RWPE2 (cell line): ENCODE measurements around the gene TMEM259.

Experiments used
- ATAC-seq: fragments of 200-7000 bp; cut with Tn5 transposase; 3 replicates; pipeline ENCODE4 v1.9.1; 2021; ENCODE audit warnings: low read depth
- DNase-seq: peaks from one replicate; pipeline ENCODE4 v3.0.0-alpha.2; 2020; ENCODE audit warnings: low spot score
- H3K27ac ChIP-seq: fragments of 450-650 bp; 2 replicates; pipeline ENCODE4 v1.5.1; 2017; ENCODE audit warnings: mild to moderate bottlenecking; ENCODE audit not compliant: poor library complexity, severe bottlenecking
- H3K27me3 ChIP-seq: fragments of 250-450 bp; sonication (Bioruptor Pico); 2 replicates; pipeline ENCODE4 v1.5.1; 2021; ENCODE audit warnings: mild to moderate bottlenecking, moderate library complexity; ENCODE audit not compliant: insufficient read depth, poor library complexity, severe bottlenecking
- H3K36me3 ChIP-seq: fragments of 250-450 bp; sonication (Bioruptor Pico); 2 replicates; pipeline ENCODE4 v1.5.1; 2020; ENCODE audit warnings: low read depth, mild to moderate bottlenecking, moderate library complexity
- H3K4me1 ChIP-seq: fragments of 250-450 bp; sonication (Bioruptor Pico); 2 replicates; pipeline ENCODE4 v1.5.1; 2021; ENCODE audit warnings: mild to moderate bottlenecking, moderate library complexity; ENCODE audit not compliant: insufficient read depth, poor library complexity, severe bottlenecking
- H3K4me3 ChIP-seq: fragments of 250-450 bp; sonication (Bioruptor Pico); 2 replicates; pipeline ENCODE4 v1.5.1; 2021; ENCODE audit warnings: mild to moderate bottlenecking, moderate library complexity; ENCODE audit not compliant: severe bottlenecking
- H3K9me3 ChIP-seq: fragments of 250-450 bp; sonication (Bioruptor Pico); 2 replicates; pipeline ENCODE4 v1.5.1; 2021; ENCODE audit warnings: mild to moderate bottlenecking, moderate library complexity; ENCODE audit not compliant: severe bottlenecking
- TF ChIP-seq, protein P1 (sequence below): fragments of 450-650 bp; IDR thresholded peaks from one replicate; pipeline ENCODE4 v1.5.1; 2017; ENCODE audit warnings: mild to moderate bottlenecking, moderate library complexity; ENCODE audit not compliant: poor library complexity, severe bottlenecking

Gene TMEM259

DNA sequence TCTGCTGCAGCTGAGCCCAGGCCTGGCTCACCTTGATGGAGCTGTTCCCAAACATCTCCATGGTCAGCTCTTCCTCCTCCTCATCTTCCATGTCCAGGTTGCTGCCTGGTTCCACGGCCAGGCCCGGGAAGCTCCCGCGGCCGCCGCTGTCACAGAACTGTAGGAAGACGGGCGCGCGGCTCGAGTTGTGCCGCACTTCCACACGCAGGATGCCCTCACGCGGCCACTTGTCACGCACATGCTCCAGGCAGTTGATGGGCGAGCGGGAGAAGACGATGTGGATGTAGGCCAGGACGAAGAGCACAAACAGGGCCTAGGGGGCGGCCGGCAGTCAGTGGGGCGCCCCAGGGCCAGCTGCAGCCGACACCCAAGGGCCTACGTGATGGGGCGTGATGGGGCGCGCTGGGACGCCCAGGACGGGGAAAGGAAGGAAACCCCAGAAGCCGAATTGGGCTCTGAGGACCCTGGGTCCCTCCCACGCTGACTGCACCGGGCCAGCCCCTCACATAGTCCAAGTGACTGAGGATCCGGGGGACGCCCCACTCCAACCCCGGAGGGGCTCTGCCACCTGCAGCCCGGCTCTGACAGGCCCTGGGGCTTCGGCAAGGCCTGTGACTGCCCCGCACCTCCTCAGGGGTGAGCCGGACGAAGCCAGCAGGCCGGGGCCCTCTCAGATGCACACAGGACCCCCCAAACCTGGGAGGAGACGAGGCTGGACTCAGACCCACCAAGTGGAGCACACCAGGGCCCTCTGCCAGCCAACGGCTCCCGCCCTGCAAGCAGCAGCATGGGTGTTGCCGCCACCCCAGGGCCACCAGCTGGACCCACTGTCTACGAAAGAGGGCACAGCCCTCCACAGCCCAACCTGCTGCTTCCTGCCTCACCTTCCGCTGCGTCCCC is 6.5 kb downstream of the TMEM259 start:
- H3K27me3 ChIP-seq: no peaks in the 10 kb centered on the region
- ATAC-seq (no peak), DNase-seq (no peak)
- H3K27ac ChIP-seq: no peak overlapping the region
- H3K4me3 ChIP-seq: no peak overlapping the region
- no peaks in the 10 kb centered on the region for H3K9me3 ChIP-seq
- peaks cover 29% of the 10 kb centered on the region for H3K36me3 ChIP-seq
- TF ChIP-seq, protein P1, sequence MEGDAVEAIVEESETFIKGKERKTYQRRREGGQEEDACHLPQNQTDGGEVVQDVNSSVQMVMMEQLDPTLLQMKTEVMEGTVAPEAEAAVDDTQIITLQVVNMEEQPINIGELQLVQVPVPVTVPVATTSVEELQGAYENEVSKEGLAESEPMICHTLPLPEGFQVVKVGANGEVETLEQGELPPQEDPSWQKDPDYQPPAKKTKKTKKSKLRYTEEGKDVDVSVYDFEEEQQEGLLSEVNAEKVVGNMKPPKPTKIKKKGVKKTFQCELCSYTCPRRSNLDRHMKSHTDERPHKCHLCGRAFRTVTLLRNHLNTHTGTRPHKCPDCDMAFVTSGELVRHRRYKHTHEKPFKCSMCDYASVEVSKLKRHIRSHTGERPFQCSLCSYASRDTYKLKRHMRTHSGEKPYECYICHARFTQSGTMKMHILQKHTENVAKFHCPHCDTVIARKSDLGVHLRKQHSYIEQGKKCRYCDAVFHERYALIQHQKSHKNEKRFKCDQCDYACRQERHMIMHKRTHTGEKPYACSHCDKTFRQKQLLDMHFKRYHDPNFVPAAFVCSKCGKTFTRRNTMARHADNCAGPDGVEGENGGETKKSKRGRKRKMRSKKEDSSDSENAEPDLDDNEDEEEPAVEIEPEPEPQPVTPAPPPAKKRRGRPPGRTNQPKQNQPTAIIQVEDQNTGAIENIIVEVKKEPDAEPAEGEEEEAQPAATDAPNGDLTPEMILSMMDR: no peak
- peaks cover 23% of the 10 kb centered on the region for H3K4me1 ChIP-seq

DNA sequence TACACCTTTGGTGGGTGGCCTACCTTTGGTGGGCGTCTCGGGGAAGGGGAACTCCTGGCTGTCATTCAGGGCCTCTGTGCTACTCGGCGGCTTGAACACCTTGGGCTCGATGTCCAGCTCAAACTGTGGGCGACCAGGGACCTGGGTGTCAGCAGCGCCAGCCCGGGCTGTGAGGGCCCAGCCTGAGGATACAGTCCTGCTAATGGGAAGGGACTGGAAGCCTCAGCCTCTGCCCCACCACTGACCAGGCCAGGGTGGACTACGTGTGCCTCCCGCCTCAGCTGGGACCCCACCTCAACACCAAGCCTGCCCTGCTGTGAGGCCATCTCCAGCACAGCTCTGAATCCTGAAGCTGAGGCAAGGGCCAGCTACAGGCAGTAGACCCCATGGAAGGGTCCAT is 7.7 kb downstream of the TMEM259 start:
- Histone ChIP-seq H3K4me1 (peaks cover 18% of the 10 kb centered on the region), H3K4me3 (no peak overlapping the region), H3K27me3 (no peaks in the 10 kb centered on the region), H3K36me3 (peaks cover 29% of the 10 kb centered on the region), H3K9me3 (no peaks in the 10 kb centered on the region), H3K27ac (no peak overlapping the region)
- ATAC-seq (no peak), DNase-seq (no peak)
- TF ChIP-seq, protein P1: no peak

DNA sequence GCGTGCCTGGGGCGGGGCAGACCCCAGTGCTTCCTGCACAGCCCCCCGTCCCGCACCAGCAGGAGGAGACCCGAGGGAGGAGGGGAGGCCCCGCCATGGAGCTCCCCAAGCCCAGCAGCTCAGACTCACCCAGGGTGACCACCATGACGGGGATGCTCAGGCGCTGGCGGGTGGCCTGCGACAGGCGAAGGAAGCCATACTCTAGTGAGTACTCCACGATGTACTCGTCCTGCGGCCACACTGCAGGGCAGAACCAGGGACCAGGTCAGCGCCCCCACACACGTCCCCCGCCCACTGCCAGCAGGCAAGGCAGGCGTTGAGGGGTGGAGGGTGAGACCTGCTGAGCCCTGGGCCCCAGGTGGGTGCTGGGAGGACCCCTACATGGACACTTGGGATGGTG is 8.6 kb downstream of the TMEM259 start:
- H3K27me3 ChIP-seq: no peaks in the 10 kb centered on the region
- ATAC-seq (no peak), DNase-seq (no peak)
- H3K9me3 ChIP-seq: no peaks in the 10 kb centered on the region
- H3K27ac ChIP-seq: no peak overlapping the region
- peaks cover 29% of the 10 kb centered on the region for H3K36me3 ChIP-seq
- no peak overlapping the region for H3K4me3 ChIP-seq
- TF ChIP-seq, protein P1: no peak
- peaks cover 9% of the 10 kb centered on the region for H3K4me1 ChIP-seq

DNA sequence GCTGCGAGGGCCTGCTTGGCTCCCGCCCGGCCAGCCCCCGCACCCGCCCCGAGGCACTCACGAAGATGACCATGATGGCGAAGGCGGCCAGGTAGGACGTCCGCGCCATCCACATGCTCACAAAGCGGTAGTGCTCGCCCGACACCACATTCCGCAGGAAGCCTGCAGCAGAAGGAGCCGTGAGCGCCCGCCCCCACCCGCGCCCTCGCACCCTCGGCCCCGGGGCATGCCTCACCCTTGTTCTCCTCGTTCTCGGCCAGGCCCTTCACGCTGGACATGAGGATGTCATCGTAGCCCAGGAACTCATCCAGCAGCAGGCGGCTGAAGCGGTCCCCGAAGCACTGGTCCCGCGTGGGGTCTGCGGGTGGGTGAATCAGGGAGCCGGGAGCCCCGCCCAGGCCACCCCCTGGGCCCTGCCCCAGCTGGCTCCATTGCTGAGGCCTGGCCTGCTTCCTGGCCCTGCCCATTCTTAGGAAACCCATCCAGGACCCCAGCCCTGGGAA is 9.0 kb downstream of the TMEM259 start:
- Histone ChIP-seq H3K4me1 (peaks cover 5% of the 10 kb centered on the region), H3K4me3 (no peak overlapping the region), H3K36me3 (peaks cover 29% of the 10 kb centered on the region), H3K9me3 (no peaks in the 10 kb centered on the region), H3K27me3 (no peaks in the 10 kb centered on the region), H3K27ac (no peak overlapping the region)
- DNase-seq (no peak), ATAC-seq (no peak)
- TF ChIP-seq, protein P1: no peak
